Endothelial cell of umbilical vein (primary cell): ENCODE results near the gene PEAR1. TPM values are rescaled to one million over a fixed set of nuclear protein-coding genes. Genes with fewer than 3 reads are reported as not detected.

Experiments
- BruUV-seq: library from RNA; stranded (reverse); fragments of 400-500 nt; replicated peaks from 2 replicates; lab custom pipeline; 2021; lab: Mats Ljungman, UMichigan
- CTCF ChIA-PET: fragments of 300-600, 350-600 bp; sonication (Branson Sonifier 250); formaldehyde crosslinking; loops from one replicate; lab custom pipeline; 2021; ENCODE audit warnings: antibody characterized with exemption, inconsistent platforms; lab: Charles Lee
- POLR2A ChIA-PET: fragments of 300-600, 350-600 bp; sonication (Branson Sonifier 250); formaldehyde crosslinking; loops from one replicate; lab custom pipeline; 2021; ENCODE audit warnings: antibody characterized with exemption, inconsistent platforms; lab: Charles Lee
- DNase-seq: peaks from one replicate; pipeline ENCODE4 v3.0.0-alpha.2; 2011; ENCODE audit warnings: low read depth, low spot score
- FAIRE-seq: peaks from 2 replicates; lab custom pipeline; 2011; peaks lifted over from hg19 to GRCh38; lab: Jason Lieb, UNC
- H2AFZ ChIP-seq: 2 replicates; pipeline ENCODE4 v1.6.0; 2012; ENCODE audit warnings: low read depth, low read length, control low read depth, inconsistent platforms
- H3K27ac ChIP-seq: 2 replicates; pipeline ENCODE4 v1.5.1; 2011; ENCODE audit warnings: low read depth, mild to moderate bottlenecking, control low read depth, low read length, moderate library complexity; ENCODE audit not compliant: insufficient read depth
- H3K27me3 ChIP-seq, 2 experiments: 2 replicates each; pipeline versions ENCODE4 v1.6.0 to v1.6.1; 2011; ENCODE audit warnings: low read length in 2 of 2, mixed read lengths in 1 of 2; ENCODE audit not compliant: control insufficient read depth in 2 of 2, insufficient read depth in 2 of 2
- H3K36me3 ChIP-seq, 2 experiments: 2 replicates in 1 of 2; 3 replicates in 1 of 2; pipeline ENCODE4 v1.5.1; 2011; ENCODE audit warnings: low read length in 2 of 2, mild to moderate bottlenecking in 1 of 2, moderate library complexity in 1 of 2; ENCODE audit not compliant: control insufficient read depth in 2 of 2, insufficient read depth in 2 of 2; ENCODE audit errors: extremely low read depth in 1 of 2
- H3K4me1 ChIP-seq: 3 replicates; pipeline ENCODE4 v1.5.1; 2011; ENCODE audit warnings: mild to moderate bottlenecking, low read length; ENCODE audit not compliant: control insufficient read depth, insufficient read depth; ENCODE audit errors: extremely low read depth
- H3K4me2 ChIP-seq: 2 replicates; pipeline ENCODE4 v1.6.1; 2011; ENCODE audit warnings: low read length, control low read depth, mixed read lengths; ENCODE audit not compliant: insufficient read depth
- H3K4me3 ChIP-seq, 3 experiments: fragments of 200-600 bp in 1 of 3; sonication (generic), shearing (Covaris generic) in 1 of 3; replicated peaks in 1 of 3; 2 replicates each; pipeline ENCODE4 v1.5.1; 2011 to 2016; ENCODE audit warnings: control low read depth in 3 of 3, low read length in 3 of 3, mild to moderate bottlenecking in 2 of 3, inconsistent platforms in 1 of 3, low read depth in 1 of 3, moderate library complexity in 1 of 3; ENCODE audit not compliant: insufficient read depth in 1 of 3
- H3K79me2 ChIP-seq: 2 replicates; pipeline ENCODE4 v1.6.0; 2012; ENCODE audit warnings: low read length, inconsistent platforms; ENCODE audit not compliant: control insufficient read depth, insufficient read depth
- H3K9ac ChIP-seq: replicated peaks from 2 replicates; pipeline ENCODE3; 2011; ENCODE audit warnings: low read length, control low read depth; ENCODE audit not compliant: insufficient read depth; ENCODE audit errors: extremely low read depth
- H3K9me1 ChIP-seq: replicated peaks from 3 replicates; pipeline ENCODE4 v1.6.0; 2011; ENCODE audit warnings: mild to moderate bottlenecking, low read length; ENCODE audit not compliant: control insufficient read depth, insufficient read depth; ENCODE audit errors: extremely low read depth
- H3K9me3 ChIP-seq: replicated peaks from 2 replicates; pipeline ENCODE4 v1.5.1; 2012; ENCODE audit warnings: low read length, inconsistent platforms; ENCODE audit not compliant: control insufficient read depth, insufficient read depth
- H4K20me1 ChIP-seq: replicated peaks from 2 replicates; pipeline ENCODE3; 2011; ENCODE audit warnings: mild to moderate bottlenecking, low read length; ENCODE audit not compliant: control insufficient read depth, insufficient read depth; ENCODE audit errors: extremely low read depth
- CTCF ChIP-seq, 2 donors: IDR thresholded peaks; 1 replicate in 1 of 2; 2 replicates in 1 of 2; pipeline ENCODE4 v1.5.1; 2011; ENCODE audit warnings: low read length in 2 of 2, mild to moderate bottlenecking in 2 of 2, moderate library complexity in 2 of 2, control low read depth in 1 of 2, inconsistent platforms in 1 of 2, low read depth in 1 of 2; ENCODE audit not compliant: insufficient read depth in 1 of 2; ENCODE audit errors: extremely low read depth in 1 of 2
- EZH2 ChIP-seq: IDR thresholded peaks from 2 replicates; pipeline ENCODE4 v1.6.1; 2012; ENCODE audit warnings: borderline replicate concordance, low read depth, mild to moderate bottlenecking, moderate library complexity, low read length, inconsistent platforms; ENCODE audit not compliant: severe bottlenecking
- FOS ChIP-seq: IDR thresholded peaks from 2 replicates; pipeline ENCODE4 v1.6.1; 2011; ENCODE audit warnings: mild to moderate bottlenecking, low read length, moderate library complexity, borderline replicate concordance; ENCODE audit not compliant: insufficient read depth
- GATA2 ChIP-seq: IDR thresholded peaks from 2 replicates; pipeline ENCODE4 v1.7.0; 2011; ENCODE audit warnings: low read depth, mild to moderate bottlenecking, moderate library complexity, mixed read lengths, low read length; ENCODE audit not compliant: insufficient read length, insufficient read depth
- JUN ChIP-seq: IDR thresholded peaks from 2 replicates; pipeline ENCODE4 v1.6.1; 2011; ENCODE audit warnings: borderline replicate concordance, low read depth; ENCODE audit not compliant: insufficient read length, insufficient read depth
- MAX ChIP-seq: IDR thresholded peaks from 2 replicates; pipeline ENCODE4 v1.6.1; 2011; ENCODE audit not compliant: insufficient read depth, insufficient read length
- MYC ChIP-seq: IDR thresholded peaks from one replicate; pipeline ENCODE4 v1.6.1; 2011; ENCODE audit warnings: mild to moderate bottlenecking, low read depth, low read length
- POLR2A ChIP-seq: IDR thresholded peaks from 2 replicates; pipeline ENCODE4 v1.6.1; 2012; ENCODE audit warnings: low read depth, mild to moderate bottlenecking, control low read depth, low read length
- POLR2AphosphoS5 ChIP-seq: IDR thresholded peaks from 2 replicates; pipeline ENCODE4 v1.6.1; 2012; ENCODE audit warnings: low read depth, mild to moderate bottlenecking, control low read depth, low read length, moderate library complexity; ENCODE audit not compliant: insufficient read depth
- dilution Hi-C: fragments of 300-500 bp; cut with MboI; formaldehyde crosslinking; loops from one replicate; pipeline ENCODE4 v1.15.0; 2019; ENCODE audit warnings: low sequenced_read_pairs; ENCODE audit not compliant: extremely low pct_ligation_motif_present
- intact Hi-C: fragments of 100-400 bp; cut with micrococcal nuclease; formaldehyde crosslinking; loops from one replicate; pipeline ENCODE4 v1.10.0; 2022
- polyA plus RNA-seq, 4 experiments: library from polyadenylated mRNA; depleted of rRNA in 3 of 4; stranded (reverse) in 3 of 4; unstranded in 1 of 4; fragments of >200 nt; gene quantifications; 2 replicates each; pipeline versions ENCODE4 v1.2.1 to v1.2.3, GENCODE V29; 2011 to 2012; ENCODE audit warnings: missing spikeins in 1 of 4
- total RNA-seq: library from RNA; stranded (reverse); gene quantifications from 2 replicates; pipeline ENCODE4 v1.2.3, GENCODE V29; 2021

Gene PEAR1
- total and polyA plus RNA-seq, 2 donors (not counting 3 experiments of a cell fraction or from before 2014, with no cell fraction given): 90.7 to 106 TPM

GRCh38 chr1:156947127-156947526, 53.6 kb downstream of the PEAR1 start:
- DNase-seq: no peak
- Histone ChIP-seq H4K20me1 (no peaks in the 10 kb centered on the region), H3K9me3 (no peaks in the 10 kb centered on the region), H3K4me2 (no peak overlapping the region), H2AFZ (no peak overlapping the region), H3K4me3 (no peak overlapping the region), H3K9me1 (no peaks in the 10 kb centered on the region), H3K27ac (no peak overlapping the region), H3K27me3 (no peaks in the 10 kb centered on the region), H3K9ac (no peak overlapping the region), H3K4me1 (no peaks in the 10 kb centered on the region), H3K36me3 (peaks cover 13 to 48% of the 10 kb centered on the region in 2 experiments), H3K79me2 (no peaks in the 10 kb centered on the region)
- TF ChIP-seq MYC: no peak
- no peak for TF ChIP-seq POLR2AphosphoS5
- no peak for TF ChIP-seq MAX
- no peak for TF ChIP-seq GATA2
- TF ChIP-seq POLR2A: no peak
- TF ChIP-seq JUN: no peak
- TF ChIP-seq CTCF (IDR thresholded peaks at IDR 0.05; ENCODE audit: extremely low read depth in 1 of 2, insufficient read depth in 1 of 2, low read depth in 1 of 2, low read length in 2 of 2): no peak
- no peak for TF ChIP-seq EZH2
- TF ChIP-seq FOS: no peak
- FAIRE-seq: no peak
- ChIA-PET POLR2A (no interaction called here), CTCF (interaction anchor here (1.3 to 3.4 kb wide), 2 partner anchors 9 to 127 kb away, joined by 4 to 22 read pairs; no protein-coding TSS in a partner anchor)
- intact Hi-C loops (no loop called here), dilution Hi-C loops (no loop called here)
- no TSS peak for BruUV-seq
